GM13977 (cell line): ENCODE measurements around the gene LYPD4.
A peak's percentile ranks its signal among the peaks of the same experiment; 100 is the strongest.

Source experiments
- DNase-seq: peaks from one replicate; pipeline ENCODE4 v3.0.0; 2012; ENCODE audit warnings: low spot score
- CTCF ChIP-seq: IDR thresholded peaks from 2 replicates; pipeline ENCODE4 v1.5.1; 2012; ENCODE audit warnings: mild to moderate bottlenecking, control low read depth; ENCODE audit not compliant: insufficient read depth; ENCODE audit errors: extremely low read depth, missing control alignments
- in situ Hi-C: fragments of 300-500 bp; cut with MboI; formaldehyde crosslinking; loops from one replicate; pipeline ENCODE4 v1.12.0; 2022; ENCODE audit warnings: low sequenced_read_pairs, low pct_unique_long_range_greater_than_20kb, mixed read lengths, inconsistent platforms; ENCODE audit not compliant: unreplicated experiment

LYPD4 gene

DNA sequence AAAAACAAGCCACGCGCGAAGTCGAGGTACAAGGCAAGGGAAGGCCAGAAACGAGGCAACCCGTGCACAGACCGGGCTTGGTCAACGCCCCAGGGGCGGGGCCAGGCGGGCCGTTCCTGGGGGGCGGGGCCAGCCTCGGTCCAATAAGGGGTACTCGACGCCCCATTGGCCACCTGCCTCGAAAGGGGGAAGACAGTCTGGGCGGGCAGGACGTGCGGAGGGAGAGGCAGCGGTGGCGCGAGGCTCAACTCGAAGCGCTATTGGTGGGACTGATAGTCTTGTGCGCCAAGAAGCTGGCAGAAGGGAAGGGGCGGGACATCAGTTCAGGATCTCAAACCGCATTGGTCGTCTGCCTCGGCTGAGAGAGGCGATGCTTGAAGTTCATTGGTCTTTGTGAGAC lies at the start of gene LYPD4:
Gene LYPD4 (minus strand): TSS at position 83 of the 400 bp plus-strand sequence. CDS start 5,398 bp downstream, outside the sequence.
- DNase-seq, result no peak
- in situ Hi-C loops, result no loop called here
- TF ChIP-seq CTCF, result no peak

- DNase-seq, result no peak
- peak; percentile 20 for TF ChIP-seq CTCF
- in situ Hi-C loops, result no loop called here
Measured at GRCh38 chr19:41893899-41894298, 49.4 kb upstream of the LYPD4 start.

- in situ Hi-C loops, result no loop called here
- no peak for DNase-seq
- no peak for TF ChIP-seq CTCF
Measured at GRCh38 chr19:41892173-41892902, 47.9 kb upstream of the LYPD4 start.

DNA sequence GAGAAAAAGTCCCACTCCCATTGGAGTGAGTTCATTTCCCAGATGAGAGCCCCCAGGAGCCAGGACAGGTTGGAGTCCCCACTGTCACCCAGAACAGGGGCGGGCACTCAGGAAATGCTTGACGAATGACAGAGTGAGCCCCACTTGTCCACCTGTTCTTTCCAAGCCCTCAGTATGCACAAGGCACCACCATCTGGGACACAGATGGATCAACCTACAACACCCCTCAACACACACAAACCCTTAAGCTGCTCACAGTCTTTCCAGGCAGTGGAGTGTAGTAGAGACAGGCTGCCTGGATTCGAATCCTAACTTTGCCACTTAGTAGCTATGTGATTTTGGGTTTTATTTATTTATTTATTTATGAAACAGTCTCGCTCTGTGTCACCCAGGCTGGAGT lies 46.5 kb upstream of the LYPD4 start:
- in situ Hi-C loops, result no loop called here
- DNase-seq, result no peak
- TF ChIP-seq CTCF, result no peak

- in situ Hi-C loops, result no loop called here
- TF ChIP-seq CTCF, result no peak
- no peak for DNase-seq
Measured at GRCh38 chr19:41889896-41890295, 45.4 kb upstream of the LYPD4 start.

- no peak for TF ChIP-seq CTCF
- in situ Hi-C loops, result no loop called here
- DNase-seq, result no peak
Measured at GRCh38 chr19:41888926-41889325, 44.4 kb upstream of the LYPD4 start.
